B cell (primary cell): ENCODE data around the gene PHAX. TPM values are rescaled to one million over a fixed set of nuclear protein-coding genes. Genes with fewer than 3 reads are reported as not detected.

Experiments
- ATAC-seq: fragments of 200-7000 bp; cut with Tn5 transposase; one replicate; pipeline ENCODE4 v1.10.0; 2021; ENCODE audit warnings: low read depth, mild to moderate bottlenecking, moderate number of reproducible peaks, moderate library complexity
- CTCF ChIA-PET: fragments of 350-600 bp; sonication (Branson Sonifier 250); formaldehyde crosslinking; loops from one replicate; lab custom pipeline; 2021; ENCODE audit warnings: antibody characterized with exemption, inconsistent platforms; lab: Charles Lee
- POLR2A ChIA-PET: fragments of 350-600 bp; sonication (Branson Sonifier 250); formaldehyde crosslinking; loops from one replicate; lab custom pipeline; 2021; ENCODE audit warnings: antibody characterized with exemption; lab: Charles Lee
- DNase-seq: peaks from one replicate; pipeline ENCODE4 v3.0.0; 2013
- H2AFZ ChIP-seq: 2 replicates; pipeline ENCODE4 v1.6.1; 2012; ENCODE audit warnings: mild to moderate bottlenecking, low read depth, low read length; ENCODE audit not compliant: insufficient read depth, poor library complexity, severe bottlenecking
- H3K27ac ChIP-seq, 2 donors: 1 replicate in 1 of 2; 2 replicates in 1 of 2; pipeline ENCODE4 v1.5.1; 2012 to 2013; ENCODE audit warnings: low read length in 2 of 2, mild to moderate bottlenecking in 2 of 2, moderate library complexity in 1 of 2
- H3K27me3 ChIP-seq, 4 experiments: fragments of 200-600 bp in 1 of 4; sonication (generic) in 1 of 4; replicated peaks in 1 of 4; 1 replicate in 2 of 4; 2 replicates in 2 of 4; pipeline versions ENCODE4 v1.6.1 to v1.7.0; 2013 to 2016; ENCODE audit warnings: low read length in 3 of 4, mild to moderate bottlenecking in 2 of 4, mixed read lengths in 1 of 4, moderate library complexity in 1 of 4; ENCODE audit not compliant: insufficient read depth in 4 of 4, control insufficient read depth in 3 of 4; ENCODE audit errors: control extremely low read depth in 1 of 4
- H3K36me3 ChIP-seq, 2 experiments: replicated peaks in 1 of 2; 1 replicate in 1 of 2; 2 replicates in 1 of 2; pipeline versions ENCODE4 v1.6.1 to v1.7.1; 2013; ENCODE audit warnings: low read length in 1 of 2; ENCODE audit not compliant: insufficient read depth in 2 of 2, control insufficient read depth in 1 of 2; ENCODE audit errors: control extremely low read depth in 1 of 2, extremely low read depth in 1 of 2
- H3K4me1 ChIP-seq, 2 donors: fragments of 200-600 bp in 1 of 2; sonication (generic) in 1 of 2; 1 replicate in 1 of 2; 2 replicates in 1 of 2; pipeline versions ENCODE4 v1.5.1 to v1.6.1; 2013 to 2017; ENCODE audit warnings: low read length in 2 of 2; ENCODE audit not compliant: control insufficient read depth in 2 of 2, insufficient read depth in 2 of 2
- H3K4me2 ChIP-seq: replicated peaks from 2 replicates; pipeline ENCODE3; 2012; ENCODE audit warnings: mild to moderate bottlenecking, low read depth, low read length; ENCODE audit not compliant: poor library complexity, severe bottlenecking
- H3K4me3 ChIP-seq, 5 experiments: fragments of 200-600 bp in 1 of 5; sonication (generic) in 1 of 5; 1 replicate in 3 of 5; 2 replicates in 2 of 5; pipeline versions ENCODE4 v1.5.1 to v1.7.0; 2011 to 2016; ENCODE audit warnings: low read length in 4 of 5, mild to moderate bottlenecking in 4 of 5, low read depth in 2 of 5, control low read depth in 1 of 5, moderate library complexity in 1 of 5; ENCODE audit not compliant: insufficient read depth in 1 of 5; ENCODE audit errors: control extremely low read depth in 1 of 5, extremely low read depth in 1 of 5
- H3K79me2 ChIP-seq: fragments of 200-600 bp; sonication (generic); one replicate; pipeline ENCODE4 v1.6.0; 2016; ENCODE audit warnings: low read length; ENCODE audit not compliant: control insufficient read depth, insufficient read depth
- H3K9ac ChIP-seq: fragments of 200-600 bp; sonication (generic); 2 replicates; pipeline ENCODE4 v1.6.1; 2017; ENCODE audit warnings: mild to moderate bottlenecking, low read length, moderate library complexity
- H3K9me3 ChIP-seq, 3 donors: one replicate each; pipeline versions ENCODE4 v1.6.1 to v1.7.1; 2013; ENCODE audit warnings: low read length in 2 of 3; ENCODE audit not compliant: control insufficient read depth in 2 of 3, insufficient read depth in 1 of 3; ENCODE audit errors: control extremely low read depth in 1 of 3
- H4K20me1 ChIP-seq: 2 replicates; pipeline ENCODE4 v1.6.0; 2012; ENCODE audit warnings: mild to moderate bottlenecking, low read length; ENCODE audit not compliant: insufficient read depth, control insufficient read depth, poor library complexity, severe bottlenecking
- H3K27ac Mint-ChIP-seq: one replicate; pipeline ENCODE4 v1.8.0; 2021; ENCODE audit warnings: mixed read lengths
- H3K27me3 Mint-ChIP-seq: one replicate; pipeline ENCODE4 v1.8.0; 2021; ENCODE audit warnings: mixed read lengths
- H3K4me1 Mint-ChIP-seq: one replicate; pipeline ENCODE4 v1.8.0; 2021; ENCODE audit warnings: mixed read lengths
- H3K4me3 Mint-ChIP-seq: one replicate; pipeline ENCODE4 v1.8.0; 2021; ENCODE audit warnings: mixed read lengths
- H3K9me3 Mint-ChIP-seq: one replicate; pipeline ENCODE4 v1.8.0; 2022; ENCODE audit warnings: mixed read lengths; ENCODE audit not compliant: insufficient read depth
- CTCF ChIP-seq: fragments of 200-600 bp; IDR thresholded peaks from one replicate; pipeline ENCODE4 v1.8.0; 2022; ENCODE audit warnings: antibody characterized with exemption, mild to moderate bottlenecking
- EZH2 ChIP-seq: IDR thresholded peaks from 2 replicates; pipeline ENCODE4 v1.6.1; 2012; ENCODE audit warnings: borderline replicate concordance, low read depth, mild to moderate bottlenecking, moderate library complexity, low read length; ENCODE audit not compliant: insufficient read depth, poor library complexity, severe bottlenecking
- WGBS: methylation state at CpG from one replicate; pipeline ENCODE4 v1.1.5; 2013; ENCODE audit warnings: missing lambda C conversion rate; ENCODE audit not compliant: insufficient coverage; 5-methylcytosine and 5-hydroxymethylcytosine counted together
- intact Hi-C: fragments of 100-400 bp; cut with micrococcal nuclease; formaldehyde crosslinking; loops from one replicate; pipeline ENCODE4 v1.10.0; 2022
- polyA plus RNA-seq: library from polyadenylated mRNA; depleted of rRNA; stranded (reverse); fragments of >200 nt; gene quantifications from 2 replicates; pipeline ENCODE4 v1.2.3, GENCODE V29; 2012
- total RNA-seq, 2 donors: library from RNA; stranded (reverse); fragments of 120-200 nt in 1 of 2; gene quantifications; 1 replicate in 1 of 2; 2 replicates in 1 of 2; pipeline versions ENCODE4 v1.2.3 to v1.2.4, GENCODE V29; 2013 to 2022

The PHAX gene
- total and polyA plus RNA-seq, 2 donors (not counting 1 experiment from before 2014, with no cell fraction given), result 7.1 to 43.9 TPM

- Mint-ChIP-seq H3K9me3 (no peaks in the 10 kb centered on the region), H3K27ac (no peak overlapping the region), H3K4me1 (no peaks in the 10 kb centered on the region), H3K4me3 (no peak overlapping the region), H3K27me3 (no peaks in the 10 kb centered on the region)
- ChIA-PET CTCF (no interaction called here), POLR2A (no interaction called here)
- no peak overlapping the region for H3K4me2 ChIP-seq
- TF ChIP-seq EZH2 (no peak), CTCF (no peak)
- H3K36me3 ChIP-seq, result no peaks in the 10 kb centered on the region
- no peaks in the 10 kb centered on the region for H3K79me2 ChIP-seq
- H3K27ac ChIP-seq, result no peak overlapping the region
- ATAC-seq, result no peak
- DNase-seq, result no peak
- no CpG with 5 or more reads among the region's 2 CpGs for WGBS
- H3K9ac ChIP-seq, result no peak overlapping the region
- no peak overlapping the region for H3K4me3 ChIP-seq
- intact Hi-C loops, result no loop called here
- no peaks in the 10 kb centered on the region for H3K9me3 ChIP-seq
- no peaks in the 10 kb centered on the region for H3K4me1 ChIP-seq
- H4K20me1 ChIP-seq, result no peaks in the 10 kb centered on the region
- H3K27me3 ChIP-seq, result no peaks in the 10 kb centered on the region
- no peak overlapping the region for H2AFZ ChIP-seq
These were observed 37.9 kb upstream of the PHAX start for GRCh38 chr5:126562823-126563222.

- DNase-seq, result no peak
- Mint-ChIP-seq H3K27me3 (no peaks in the 10 kb centered on the region), H3K4me1 (no peaks in the 10 kb centered on the region), H3K4me3 (no peak overlapping the region), H3K27ac (no peak overlapping the region), H3K9me3 (no peaks in the 10 kb centered on the region)
- CTCF ChIA-PET, result no interaction called here
- Histone ChIP-seq H4K20me1 (no peaks in the 10 kb centered on the region), H3K36me3 (no peaks in the 10 kb centered on the region), H3K79me2 (no peaks in the 10 kb centered on the region), H2AFZ (no peak overlapping the region), H3K9me3 (no peaks in the 10 kb centered on the region), H3K4me3 (no peak overlapping the region), H3K4me2 (no peak overlapping the region), H3K27ac (no peak overlapping the region), H3K4me1 (no peaks in the 10 kb centered on the region), H3K9ac (no peak overlapping the region), H3K27me3 (no peaks in the 10 kb centered on the region)
- WGBS, result 60% methylated on average over 1 of the region's 4 CpGs
- TF ChIP-seq EZH2, result no peak
- ATAC-seq, result no peak
- POLR2A ChIA-PET, result no interaction called here
- intact Hi-C loops, result no loop called here
These were observed 32.5 kb upstream of the PHAX start for GRCh38 chr5:126568206-126568755.
